GM23248 (cell line): Measurements from ENCODE around the gene CXADR. TPM values are rescaled to one million over a fixed set of nuclear protein-coding genes. Genes with fewer than 3 reads are reported as not detected.

Experiments used
- DNase-seq: peaks from one replicate; pipeline ENCODE4 v3.0.0-alpha.2; 2015
- H2AFZ ChIP-seq: fragments of 200-600 bp; sonication (generic); 2 replicates; pipeline ENCODE4 v1.6.1; 2016; ENCODE audit warnings: antibody characterized with exemption
- H3F3A ChIP-seq: fragments of 200-600 bp; sonication (generic); 2 replicates; pipeline ENCODE4 v1.6.1; 2016; ENCODE audit warnings: mild to moderate bottlenecking, antibody characterized with exemption, mixed run types; ENCODE audit not compliant: insufficient read depth
- H3K27ac ChIP-seq: fragments of 200-600 bp; sonication (generic); 2 replicates; pipeline ENCODE4 v1.5.1; 2016; ENCODE audit warnings: mild to moderate bottlenecking
- H3K27me3 ChIP-seq: fragments of 200-600 bp; sonication (generic); replicated peaks from 2 replicates; pipeline ENCODE4 v1.6.1; 2016; ENCODE audit warnings: mild to moderate bottlenecking; ENCODE audit not compliant: insufficient read depth
- H3K36me3 ChIP-seq: fragments of 200-600 bp; sonication (generic); 2 replicates; pipeline ENCODE4 v1.6.1; 2016; ENCODE audit warnings: low read depth, mild to moderate bottlenecking
- H3K4me1 ChIP-seq: fragments of 200-600 bp; sonication (generic); 2 replicates; pipeline ENCODE4 v1.6.1; 2016; ENCODE audit warnings: mild to moderate bottlenecking; ENCODE audit not compliant: insufficient read depth
- H3K4me2 ChIP-seq: fragments of 200-600 bp; sonication (generic); one replicate; pipeline ENCODE4 v1.6.1; 2016; ENCODE audit warnings: mild to moderate bottlenecking; ENCODE audit not compliant: unreplicated experiment
- H3K4me3 ChIP-seq: fragments of 200-600 bp; sonication (generic); 2 replicates; pipeline ENCODE4 v1.5.1; 2016; ENCODE audit warnings: mild to moderate bottlenecking
- H3K79me2 ChIP-seq: fragments of 200-600 bp; sonication (generic); 2 replicates; pipeline ENCODE4 v1.6.1; 2016; ENCODE audit warnings: mild to moderate bottlenecking; ENCODE audit not compliant: insufficient read depth
- H3K9ac ChIP-seq: fragments of 200-600 bp; sonication (generic); 2 replicates; pipeline ENCODE4 v1.6.1; 2016; ENCODE audit warnings: mild to moderate bottlenecking
- H3K9me2 ChIP-seq: fragments of 200-600 bp; sonication (generic); 2 replicates; pipeline ENCODE4 v1.6.1; 2016; ENCODE audit warnings: mixed run types, mild to moderate bottlenecking, moderate library complexity; ENCODE audit not compliant: insufficient read depth
- H3K9me3 ChIP-seq: fragments of 200-600 bp; sonication (generic); one replicate; pipeline ENCODE4 v1.6.1; 2017; ENCODE audit warnings: low read depth
- H4K20me1 ChIP-seq: fragments of 200-600 bp; sonication (generic); 2 replicates; pipeline ENCODE4 v1.6.0; 2016; ENCODE audit not compliant: insufficient read depth
- EZH2 ChIP-seq: fragments of 200-600 bp; sonication (generic); IDR thresholded peaks from 2 replicates; pipeline ENCODE4 v1.6.1; 2018; ENCODE audit warnings: antibody characterized with exemption, mild to moderate bottlenecking; ENCODE audit not compliant: insufficient read depth, poor library complexity, severe bottlenecking
- EZH2phosphoT487 ChIP-seq: fragments of 200-600 bp; sonication (generic); IDR thresholded peaks from 2 replicates; pipeline ENCODE4 v1.6.1; 2018; ENCODE audit warnings: antibody characterized with exemption, moderate library complexity, mild to moderate bottlenecking, low read depth; ENCODE audit not compliant: insufficient read depth
- WGBS, 2 experiments: methylation state at CpG; one replicate each; pipeline ENCODE4 v1.1.6; 2015 to 2017; ENCODE audit warnings: low lambda C conversion rate in 2 of 2, low coverage in 1 of 2; ENCODE audit errors: missing lambda C conversion rate in 2 of 2; 5-methylcytosine and 5-hydroxymethylcytosine counted together
- in situ Hi-C: fragments of 300-500 bp; cut with MboI; formaldehyde crosslinking; loops from 2 replicates; pipeline ENCODE4 v1.15.0; 2020
- polyA plus RNA-seq: library from polyadenylated mRNA; unstranded; fragments of >200 nt; fragmentation: Nextera tagmentation; extraction: Ambion mirVana; gene quantifications from 2 replicates; pipeline ENCODE4 v1.2.1, GENCODE V29; 2016
- total RNA-seq: library from RNA; depleted of rRNA; stranded (reverse); fragments of >200 nt; shearing (Covaris generic); gene quantifications from 2 replicates; pipeline ENCODE4 v1.2.3, GENCODE V29; 2014

CXADR gene
- total and polyA plus RNA-seq, 2 experiments from 2014 or later, result 0.23 TPM; not detected in 1

- Histone ChIP-seq H3K4me2 (peak overlapping the region; percentile 87), H3K9ac (peak overlapping the region; percentile 95), H3K9me3 (no peaks in the 10 kb centered on the region), H4K20me1 (no peaks in the 10 kb centered on the region), H3K9me2 (no peaks in the 10 kb centered on the region), H3K4me1 (peaks cover 8% of the 10 kb centered on the region), H3K79me2 (peaks cover 56% of the 10 kb centered on the region), H3K27me3 (no peaks in the 10 kb centered on the region), H3K27ac (peak overlapping the region; percentile 80), H3K36me3 (no peaks in the 10 kb centered on the region), H2AFZ (peak overlapping the region; percentile 99), H3F3A (peaks cover 29% of the 10 kb centered on the region), H3K4me3 (peak overlapping the region; percentile 97)
- TF ChIP-seq EZH2 (no peak), EZH2phosphoT487 (no peak)
- DNase-seq, result peak; percentile 54
- WGBS, 2 experiments, result 2% methylated on average over 9 of the region's 9 CpGs
- in situ Hi-C loops, result no loop called here
These were observed 98.1 kb downstream of the CXADR start for GRCh38 chr21:17610911-17611310.

GRCh38 chr21:17611414-17612022 lies 98.7 kb downstream of the CXADR start:
- Histone ChIP-seq H3K79me2 (peaks cover 50% of the 10 kb centered on the region), H2AFZ (peak overlapping the region; percentile 99), H3F3A (peaks cover 29% of the 10 kb centered on the region), H3K4me2 (peak overlapping the region; percentile 87), H3K9me3 (no peaks in the 10 kb centered on the region), H3K9ac (peak overlapping the region; percentile 95), H3K36me3 (no peaks in the 10 kb centered on the region), H3K27ac (peak overlapping the region; percentile 80), H3K27me3 (no peaks in the 10 kb centered on the region), H4K20me1 (no peaks in the 10 kb centered on the region), H3K4me3 (peak overlapping the region; percentile 97), H3K4me1 (peaks cover 8% of the 10 kb centered on the region), H3K9me2 (no peaks in the 10 kb centered on the region)
- WGBS, 2 experiments, result 1% methylated on average over 26 of the region's 26 CpGs
- DNase-seq, result peak; percentile 97
- in situ Hi-C loops, result no loop called here
- TF ChIP-seq EZH2 (no peak), EZH2phosphoT487 (no peak)

- peak; percentile 69 for DNase-seq
- WGBS, 2 experiments, result 0% methylated on average over 31 to 43 of the region's 50 CpGs
- Histone ChIP-seq H3K79me2 (peaks cover 44% of the 10 kb centered on the region), H3K9me3 (no peaks in the 10 kb centered on the region), H3K4me1 (peaks cover 8% of the 10 kb centered on the region), H3K27me3 (no peaks in the 10 kb centered on the region), H3K27ac (peak overlapping the region; percentile 80), H3K4me3 (peak overlapping the region; percentile 97), H3K4me2 (peak overlapping the region; percentile 87), H4K20me1 (no peaks in the 10 kb centered on the region), H2AFZ (peak overlapping the region; percentile 99), H3K9ac (peak overlapping the region; percentile 95), H3K9me2 (no peaks in the 10 kb centered on the region), H3F3A (peaks cover 29% of the 10 kb centered on the region), H3K36me3 (no peaks in the 10 kb centered on the region)
- TF ChIP-seq EZH2phosphoT487 (no peak), EZH2 (no peak)
- in situ Hi-C loops, result no loop called here
These were observed 99.3 kb downstream of the CXADR start for GRCh38 chr21:17612023-17612564.

GRCh38 chr21:17612565-17613241 lies 99.9 kb downstream of the CXADR start, which contains the start of gene BTG3:
Gene BTG3, minus strand, starts transcription at chr21:17612901. Its CDS starts 3,757 bp downstream, at chr21:17609144.
- Histone ChIP-seq H3K9ac (peak within 1 kb of the TSS; percentile 95), H3K27ac (peak within 1 kb of the TSS; percentile 80), H3K36me3 (no peaks in the 10 kb centered on the region), H2AFZ (peak within 1 kb of the TSS; percentile 99), H3K4me3 (peak within 1 kb of the TSS; percentile 97), H3K27me3 (no peaks in the 10 kb centered on the region), H3F3A (peaks cover 29% of the 10 kb centered on the region), H3K4me2 (peak within 1 kb of the TSS; percentile 87), H3K79me2 (peaks cover 38% of the 10 kb centered on the region), H3K9me3 (no peaks in the 10 kb centered on the region), H4K20me1 (no peaks in the 10 kb centered on the region), H3K4me1 (peaks cover 8% of the 10 kb centered on the region), H3K9me2 (no peaks in the 10 kb centered on the region)
- peak; percentile 86 for DNase-seq
- 1 to 2% methylated on average over 40 to 55 of the region's 102 CpGs for WGBS, 2 experiments
- TF ChIP-seq EZH2, result no peak
- no peak for TF ChIP-seq EZH2phosphoT487
- in situ Hi-C loops, result no loop called here
